HG02610 (cell line): ENCODE results near the gene ZNF467.

Experiments used
- ATAC-seq: cut with Tn5 transposase; IDR thresholded peaks from one replicate; pipeline ENCODE4 v1.9.1; 2021; ENCODE audit warnings: mild to moderate bottlenecking, moderate library complexity; ENCODE audit not compliant: unreplicated experiment

ZNF467 gene

GRCh38 chr7:149787428-149788299 lies 14.3 kb upstream of the ZNF467 start:
- ATAC-seq: no peak

GRCh38 chr7:149785983-149786382 lies 12.6 kb upstream of the ZNF467 start:
- ATAC-seq: no peak

GRCh38 chr7:149785402-149785801 lies 12.0 kb upstream of the ZNF467 start:
- no peak for ATAC-seq

- ATAC-seq: no peak
Measured at GRCh38 chr7:149784251-149784608, 10.8 kb upstream of the ZNF467 start.

- ATAC-seq: no peak
Measured at GRCh38 chr7:149783386-149784250, 10.2 kb upstream of the ZNF467 start.

GRCh38 chr7:149782682-149783345 lies 9.4 kb upstream of the ZNF467 start:
- ATAC-seq: no peak

GRCh38 chr7:149781921-149782320 lies 8.5 kb upstream of the ZNF467 start:
- ATAC-seq: no peak

- ATAC-seq: no peak
Measured at GRCh38 chr7:149780636-149781419, 7.4 kb upstream of the ZNF467 start.

- ATAC-seq: no peak
Measured at GRCh38 chr7:149780056-149780455, 6.7 kb upstream of the ZNF467 start.

GRCh38 chr7:149779502-149779805 lies 6.1 kb upstream of the ZNF467 start:
- ATAC-seq: no peak

- ATAC-seq: no peak
Measured at GRCh38 chr7:149778696-149779501, 5.5 kb upstream of the ZNF467 start.

GRCh38 chr7:149778327-149778637 lies 4.9 kb upstream of the ZNF467 start:
- ATAC-seq: no peak

- ATAC-seq: no peak
Measured at GRCh38 chr7:149777551-149778326, 4.4 kb upstream of the ZNF467 start.

GRCh38 chr7:149776848-149777407 lies 3.5 kb upstream of the ZNF467 start:
- ATAC-seq: no peak

GRCh38 chr7:149776289-149776688 lies 2.9 kb upstream of the ZNF467 start:
- no peak for ATAC-seq

- no peak for ATAC-seq
Measured at GRCh38 chr7:149775176-149775556, 1.8 kb upstream of the ZNF467 start.

GRCh38 chr7:149774237-149775175 lies 1.1 kb upstream of the ZNF467 start:
- no peak for ATAC-seq

GRCh38 chr7:149772956-149773434 lies 393 bp downstream of the ZNF467 start:
- ATAC-seq: no peak
